Peyer's patch (tissue), 4 donors: ENCODE data around the gene EHMT2.

Experiments
- CTCF ChIP-seq, 6 experiments: fragments of 450-650 bp in 4 of 6; fragments of 200-600 bp in 2 of 6; sonication (generic) in 1 of 6; IDR thresholded peaks; one replicate each; pipeline ENCODE4 v1.5.1; 2017 to 2019; ENCODE audit warnings: antibody characterized with exemption in 6 of 6, mild to moderate bottlenecking in 3 of 6, moderate library complexity in 1 of 6
- POLR2A ChIP-seq, 2 donors: fragments of 450-650 bp; IDR thresholded peaks; one replicate each; pipeline ENCODE4 v1.5.1; 2017; ENCODE audit warnings: antibody characterized with exemption in 2 of 2, mild to moderate bottlenecking in 2 of 2, moderate library complexity in 2 of 2

GRCh38 chr6:31888276-31889258 is 8.9 kb downstream of the EHMT2 start:
- TF ChIP-seq CTCF (IDR thresholded peaks at IDR 0.05), result peak in 4 of 6 experiments; percentile 52 to 75 (median 64)
- no peak for TF ChIP-seq POLR2A (IDR thresholded peaks at IDR 0.05)
